LNCaP clone FGC (cell line): ENCODE measurements around the gene SIGLEC9.

Experiments
- DNase-seq: peaks from one replicate; pipeline ENCODE4 v3.0.0-alpha.2; 2011; ENCODE audit warnings: low read depth
- H3K4me3 ChIP-seq: 2 replicates; pipeline ENCODE4 v1.5.1; 2011; ENCODE audit warnings: mild to moderate bottlenecking, low read depth, low read length, control low read depth
- TF ChIP-seq, protein P1 (sequence below): IDR thresholded peaks from 2 replicates; pipeline ENCODE4 v1.5.1; 2012; ENCODE audit warnings: mild to moderate bottlenecking; ENCODE audit not compliant: control insufficient read depth, insufficient read depth; ENCODE audit errors: extremely low read depth

Gene SIGLEC9

DNA sequence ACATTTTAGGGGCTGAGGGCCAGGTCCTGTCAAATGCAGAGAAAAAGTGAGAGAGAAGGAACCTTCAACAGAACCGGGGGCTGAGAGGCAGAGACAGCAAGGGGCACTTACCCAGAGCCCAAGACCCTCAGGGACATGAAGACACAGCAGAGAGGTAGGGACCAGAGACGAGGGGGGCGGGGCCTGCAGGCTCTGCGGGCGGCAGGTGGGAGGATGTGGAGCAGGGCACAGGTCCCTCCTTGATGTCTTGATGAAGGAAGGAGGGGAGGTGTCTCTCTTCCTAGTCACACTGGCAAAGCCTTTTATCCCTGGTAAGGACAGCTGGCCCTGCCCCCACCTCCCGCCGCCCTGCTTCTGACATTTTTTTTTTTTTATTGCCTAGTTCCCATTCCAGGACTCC, 42.1 kb upstream of the SIGLEC9 start, which contains the start of gene KLK14:
Gene KLK14, minus strand, starts transcription at position 277 of the 400 bp plus-strand sequence. Its CDS starts 273 bp downstream, at position 4.
- TF ChIP-seq, protein P1, sequence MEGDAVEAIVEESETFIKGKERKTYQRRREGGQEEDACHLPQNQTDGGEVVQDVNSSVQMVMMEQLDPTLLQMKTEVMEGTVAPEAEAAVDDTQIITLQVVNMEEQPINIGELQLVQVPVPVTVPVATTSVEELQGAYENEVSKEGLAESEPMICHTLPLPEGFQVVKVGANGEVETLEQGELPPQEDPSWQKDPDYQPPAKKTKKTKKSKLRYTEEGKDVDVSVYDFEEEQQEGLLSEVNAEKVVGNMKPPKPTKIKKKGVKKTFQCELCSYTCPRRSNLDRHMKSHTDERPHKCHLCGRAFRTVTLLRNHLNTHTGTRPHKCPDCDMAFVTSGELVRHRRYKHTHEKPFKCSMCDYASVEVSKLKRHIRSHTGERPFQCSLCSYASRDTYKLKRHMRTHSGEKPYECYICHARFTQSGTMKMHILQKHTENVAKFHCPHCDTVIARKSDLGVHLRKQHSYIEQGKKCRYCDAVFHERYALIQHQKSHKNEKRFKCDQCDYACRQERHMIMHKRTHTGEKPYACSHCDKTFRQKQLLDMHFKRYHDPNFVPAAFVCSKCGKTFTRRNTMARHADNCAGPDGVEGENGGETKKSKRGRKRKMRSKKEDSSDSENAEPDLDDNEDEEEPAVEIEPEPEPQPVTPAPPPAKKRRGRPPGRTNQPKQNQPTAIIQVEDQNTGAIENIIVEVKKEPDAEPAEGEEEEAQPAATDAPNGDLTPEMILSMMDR, result no peak
- H3K4me3 ChIP-seq, result no peak within 1 kb of the TSS
- DNase-seq, result no peak

DNA sequence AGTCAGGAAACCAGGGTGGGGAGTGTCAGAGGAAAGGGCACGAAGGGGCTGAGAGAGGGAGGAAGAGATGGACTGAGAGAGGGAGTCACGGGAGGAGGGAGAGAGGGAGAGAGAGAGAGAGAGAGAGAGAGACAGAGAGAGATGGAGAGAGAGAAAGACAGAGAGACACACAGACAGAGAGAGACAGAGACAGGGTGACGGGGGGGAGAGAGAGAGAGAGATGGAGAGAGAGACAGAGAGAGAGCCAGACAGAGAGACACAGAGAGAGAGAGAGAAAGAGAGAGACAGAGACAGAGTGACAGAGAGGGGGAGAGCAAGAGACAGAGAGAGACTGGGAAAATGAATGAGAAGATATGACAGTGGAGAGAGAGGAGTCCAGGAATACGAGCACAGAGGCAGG, 41.5 kb upstream of the SIGLEC9 start:
- H3K4me3 ChIP-seq, result no peak overlapping the region
- TF ChIP-seq, protein P1, result no peak
- DNase-seq, result no peak

DNA sequence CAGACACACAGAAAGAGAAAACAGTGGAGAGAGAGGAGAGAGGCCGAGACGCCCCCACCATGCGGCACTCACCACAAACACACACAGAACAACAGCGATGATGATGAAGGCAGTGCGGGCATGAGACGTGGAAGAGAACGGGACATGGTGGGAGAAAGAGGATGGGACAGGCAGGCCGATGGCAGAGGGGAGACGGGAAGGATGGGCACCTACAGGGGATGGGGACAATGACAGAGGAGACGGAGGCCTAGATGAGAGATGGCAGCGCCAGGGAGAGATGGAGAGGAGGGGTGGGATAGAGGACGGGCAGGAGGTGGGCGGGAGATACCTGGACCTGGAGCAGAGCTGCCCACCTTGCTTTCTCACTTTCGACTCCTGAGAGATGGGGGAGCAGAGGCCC, 40.9 kb upstream of the SIGLEC9 start:
- no peak overlapping the region for H3K4me3 ChIP-seq
- TF ChIP-seq, protein P1, result no peak
- DNase-seq, result no peak

DNA sequence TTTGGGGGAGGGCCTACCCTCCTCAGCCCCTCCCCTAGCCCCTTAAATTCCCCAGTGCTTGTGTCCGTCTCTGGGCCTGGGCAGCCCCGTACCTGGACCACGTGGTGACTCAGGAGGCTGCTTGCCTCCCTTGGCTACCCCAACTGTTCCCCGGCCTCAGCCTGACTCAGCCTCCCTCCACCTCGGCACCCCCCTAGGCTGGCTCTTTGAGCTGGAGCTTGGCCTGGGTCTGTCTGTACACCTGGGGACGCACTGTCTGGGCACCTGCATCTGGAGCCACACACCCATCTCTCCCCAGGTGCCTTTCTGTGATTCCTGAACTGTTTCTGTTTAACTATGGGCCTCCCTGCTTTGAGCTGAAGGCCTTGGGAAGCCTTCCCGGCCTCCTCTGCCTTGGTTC, 40.2 kb upstream of the SIGLEC9 start:
- TF ChIP-seq, protein P1, result no peak
- H3K4me3 ChIP-seq, result no peak overlapping the region
- no peak for DNase-seq

DNA sequence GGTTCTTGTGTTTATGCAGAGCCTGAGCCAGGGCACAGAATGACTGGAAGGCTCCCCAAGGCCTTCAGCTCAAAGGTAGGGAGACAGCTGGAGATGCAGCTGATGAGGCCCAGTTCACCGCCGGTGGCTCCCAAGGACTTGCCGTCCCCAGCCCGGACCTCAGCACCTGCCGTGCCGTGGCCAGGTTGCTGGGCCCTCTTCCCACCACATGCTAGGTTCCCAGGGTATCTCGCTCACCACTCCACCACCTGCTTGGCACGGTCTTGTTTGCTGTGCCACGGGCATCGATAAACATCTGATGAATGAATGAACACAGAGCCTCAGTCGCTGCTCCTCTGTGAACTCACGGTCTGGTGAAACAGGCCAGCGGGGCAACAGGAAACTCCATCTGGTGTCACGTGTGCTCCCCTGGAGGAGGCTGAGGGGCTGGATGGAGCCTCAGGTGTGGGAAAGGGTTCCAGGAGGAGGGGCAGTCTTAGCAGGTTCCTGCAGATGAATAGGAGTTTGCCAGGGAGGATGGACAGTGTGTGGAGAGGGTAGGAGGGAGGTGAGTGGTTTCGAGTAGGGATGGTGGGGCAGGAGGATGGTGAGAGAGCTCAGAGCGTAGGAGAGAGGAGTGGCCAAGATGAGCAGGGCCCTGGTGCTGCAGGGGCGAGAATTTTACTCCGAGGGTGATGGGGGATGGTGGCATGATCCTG, 38.4 kb upstream of the SIGLEC9 start:
- TF ChIP-seq, protein P1, result no peak

DNA sequence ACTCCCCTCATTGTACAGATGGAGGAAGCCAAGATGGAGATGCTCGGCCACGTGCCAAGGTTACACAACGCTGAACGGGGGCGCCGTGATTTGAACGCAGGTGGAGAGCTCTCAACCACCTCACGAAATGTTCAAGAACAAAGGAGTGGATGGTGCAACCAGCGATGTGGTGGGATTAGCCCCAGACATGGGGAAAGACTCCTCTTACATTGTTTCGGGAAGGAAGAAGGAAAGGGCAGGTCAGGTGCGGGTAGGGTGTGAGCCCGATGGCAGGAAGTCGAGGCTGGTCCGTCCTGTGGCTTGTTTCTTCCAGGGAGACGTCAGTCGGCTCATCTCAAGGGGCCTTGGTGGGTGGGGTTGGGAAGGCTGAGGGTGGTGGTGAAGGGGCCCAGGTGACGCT, 34.9 kb upstream of the SIGLEC9 start:
- TF ChIP-seq, protein P1, result no peak
- H3K4me3 ChIP-seq, result no peak overlapping the region
- no peak for DNase-seq

More for the DNA sequence above, 38.4 kb upstream of the SIGLEC9 start:
- no peak for DNase-seq
- H3K4me3 ChIP-seq, result no peak overlapping the region

DNA sequence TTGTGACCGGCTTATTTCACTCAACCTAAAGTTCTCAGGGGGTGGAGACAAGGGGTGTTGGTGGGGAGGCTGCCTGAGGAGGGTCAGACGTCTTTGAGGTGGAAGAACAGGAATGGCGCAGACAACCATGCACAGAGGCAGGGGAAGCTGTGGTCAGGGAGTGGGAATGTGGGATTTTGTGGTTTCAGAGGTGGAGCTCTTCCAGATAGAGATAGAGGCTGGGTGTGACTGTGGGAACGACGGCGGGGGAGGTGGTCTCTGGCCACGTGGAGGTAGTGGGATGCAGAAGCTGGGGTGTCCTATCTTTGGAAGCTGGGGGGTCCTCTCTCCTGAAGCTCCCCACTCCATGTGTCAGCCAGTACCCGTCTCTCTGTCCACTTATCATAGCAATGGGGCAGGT, 34.2 kb upstream of the SIGLEC9 start:
- TF ChIP-seq, protein P1, result no peak
- DNase-seq, result no peak
- H3K4me3 ChIP-seq, result no peak overlapping the region
